H9 (cell line): ENCODE measurements around the gene WWC1. TPM values are rescaled to one million over a fixed set of nuclear protein-coding genes. Genes with fewer than 3 reads are reported as not detected.

Experiments used
- DNase-seq: peaks from one replicate; pipeline ENCODE4 v3.0.0-alpha.2; 2017
- H2AFZ ChIP-seq: one replicate; pipeline ENCODE4 v1.6.1; 2013; ENCODE audit warnings: mild to moderate bottlenecking, low read length, control low read depth, moderate library complexity
- H2AK5ac ChIP-seq: 2 replicates; pipeline ENCODE4 v1.6.1; 2013; ENCODE audit warnings: low read length, control low read depth, mixed read lengths; ENCODE audit not compliant: insufficient read length
- H2BK120ac ChIP-seq: one replicate; pipeline ENCODE4 v1.6.1; 2013; ENCODE audit warnings: low read depth, mild to moderate bottlenecking, low read length, control low read depth, inconsistent platforms; ENCODE audit not compliant: poor library complexity, severe bottlenecking
- H2BK12ac ChIP-seq: 2 replicates; pipeline ENCODE4 v1.6.1; 2013; ENCODE audit warnings: low read length, control low read depth, mixed read lengths, low read depth; ENCODE audit not compliant: insufficient read length
- H2BK15ac ChIP-seq: 2 replicates; pipeline ENCODE4 v1.6.1; 2013; ENCODE audit warnings: low read depth, low read length, control low read depth
- H2BK20ac ChIP-seq: one replicate; pipeline ENCODE4 v1.6.1; 2013; ENCODE audit warnings: low read depth, mild to moderate bottlenecking, low read length, control low read depth, inconsistent platforms; ENCODE audit not compliant: poor library complexity, severe bottlenecking
- H2BK5ac ChIP-seq: 2 replicates; pipeline ENCODE4 v1.6.1; 2013; ENCODE audit warnings: low read length, control low read depth, mixed read lengths; ENCODE audit not compliant: insufficient read length
- H3K14ac ChIP-seq: 2 replicates; pipeline ENCODE4 v1.6.1; 2013; ENCODE audit warnings: low read length, control low read depth; ENCODE audit not compliant: insufficient read depth
- H3K18ac ChIP-seq: 2 replicates; pipeline ENCODE4 v1.6.1; 2013; ENCODE audit warnings: low read depth, mild to moderate bottlenecking, mixed read lengths, low read length, control low read depth; ENCODE audit not compliant: insufficient read length
- H3K23ac ChIP-seq: 2 replicates; pipeline ENCODE4 v1.6.1; 2013; ENCODE audit warnings: low read length, control low read depth, mixed read lengths, low read depth; ENCODE audit not compliant: insufficient read length
- H3K23me2 ChIP-seq: 2 replicates; pipeline ENCODE4 v1.6.1; 2013; ENCODE audit warnings: low read depth, mild to moderate bottlenecking, mixed read lengths, low read length, control low read depth; ENCODE audit not compliant: insufficient read length, poor library complexity, severe bottlenecking
- H3K27ac ChIP-seq: 2 replicates; pipeline ENCODE4 v1.5.1; 2013; ENCODE audit warnings: low read length, control low read depth, mixed read lengths, low read depth; ENCODE audit not compliant: insufficient read length
- H3K27me3 ChIP-seq: 2 replicates; pipeline ENCODE4 v1.6.1; 2013; ENCODE audit warnings: low read length, control low read depth, inconsistent platforms; ENCODE audit not compliant: insufficient read depth
- H3K4ac ChIP-seq: 2 replicates; pipeline ENCODE4 v1.6.1; 2013; ENCODE audit warnings: low read depth, mild to moderate bottlenecking, control low read depth, inconsistent platforms, low read length, moderate library complexity
- H3K4me1 ChIP-seq: 2 replicates; pipeline ENCODE4 v1.6.1; 2013; ENCODE audit warnings: low read length, control low read depth, inconsistent platforms; ENCODE audit not compliant: insufficient read depth
- H3K4me2 ChIP-seq: 2 replicates; pipeline ENCODE4 v1.6.1; 2013; ENCODE audit warnings: low read length, control low read depth, mixed read lengths; ENCODE audit not compliant: insufficient read length, insufficient read depth
- H3K56ac ChIP-seq: 2 replicates; pipeline ENCODE4 v1.6.1; 2013; ENCODE audit warnings: low read depth, mild to moderate bottlenecking, mixed read lengths, low read length, control low read depth; ENCODE audit not compliant: insufficient read length
- H3K79me1 ChIP-seq: 2 replicates; pipeline ENCODE4 v1.6.1; 2013; ENCODE audit warnings: low read depth, mild to moderate bottlenecking, moderate library complexity, low read length, control low read depth, inconsistent platforms; ENCODE audit not compliant: insufficient read depth, poor library complexity, severe bottlenecking
- H3K79me2 ChIP-seq: 2 replicates; pipeline ENCODE4 v1.6.1; 2013; ENCODE audit warnings: low read length, control low read depth, inconsistent platforms; ENCODE audit not compliant: insufficient read depth
- H3K9ac ChIP-seq: 2 replicates; pipeline ENCODE4 v1.6.1; 2013; ENCODE audit warnings: low read length, control low read depth, mixed read lengths; ENCODE audit not compliant: insufficient read length; ENCODE audit errors: extremely low read depth
- H3K9me3 ChIP-seq: one replicate; pipeline ENCODE4 v1.6.1; 2013; ENCODE audit warnings: low read depth, low read length, inconsistent platforms; ENCODE audit not compliant: control insufficient read depth
- H3T11ph ChIP-seq: one replicate; pipeline ENCODE4 v1.6.1; 2013; ENCODE audit warnings: mild to moderate bottlenecking, low read length, control low read depth, inconsistent platforms
- H4K20me1 ChIP-seq: one replicate; pipeline ENCODE4 v1.6.1; 2013; ENCODE audit not compliant: control insufficient read depth, insufficient read length, insufficient read depth
- H4K5ac ChIP-seq: 2 replicates; pipeline ENCODE4 v1.6.1; 2013; ENCODE audit warnings: low read depth, mild to moderate bottlenecking, mixed read lengths, low read length, control low read depth; ENCODE audit not compliant: insufficient read length
- H4K8ac ChIP-seq: replicated peaks from 2 replicates; pipeline ENCODE4 v1.6.1; 2013; ENCODE audit warnings: low read length, control low read depth, mixed read lengths, low read depth; ENCODE audit not compliant: insufficient read length
- H4K91ac ChIP-seq: 2 replicates; pipeline ENCODE4 v1.6.1; 2013; ENCODE audit warnings: low read depth, mild to moderate bottlenecking, moderate library complexity, mixed read lengths, low read length, control low read depth; ENCODE audit not compliant: insufficient read length
- H3K27ac Mint-ChIP-seq, 3 experiments: 2 replicates in 2 of 3; 3 replicates in 1 of 3; pipeline ENCODE4 v1.8.0; 2020 to 2021; ENCODE audit warnings: mixed read lengths in 3 of 3, mild to moderate bottlenecking in 1 of 3, moderate library complexity in 1 of 3
- H3K27me3 Mint-ChIP-seq: 2 replicates; pipeline ENCODE4 v1.8.0; 2021; ENCODE audit warnings: low read depth, mild to moderate bottlenecking, moderate library complexity, mixed read lengths
- H3K36me3 Mint-ChIP-seq, 3 experiments: 2 replicates in 2 of 3; 3 replicates in 1 of 3; pipeline ENCODE4 v1.8.0; 2020 to 2021; ENCODE audit warnings: low read depth in 3 of 3, mixed read lengths in 3 of 3; ENCODE audit not compliant: insufficient read depth in 1 of 3
- H3K4me1 Mint-ChIP-seq, 2 experiments: 2 replicates each; pipeline ENCODE4 v1.8.0; 2020; ENCODE audit warnings: mixed read lengths in 2 of 2
- H3K4me3 Mint-ChIP-seq, 2 experiments: 2 replicates in 1 of 2; 3 replicates in 1 of 2; pipeline ENCODE4 v1.8.0; 2020 to 2021; ENCODE audit warnings: mild to moderate bottlenecking in 2 of 2, mixed read lengths in 2 of 2, moderate library complexity in 1 of 2
- H3K9me3 Mint-ChIP-seq, 2 experiments: 2 replicates in 1 of 2; 3 replicates in 1 of 2; pipeline ENCODE4 v1.8.0; 2020; ENCODE audit warnings: mild to moderate bottlenecking in 2 of 2, mixed read lengths in 2 of 2, moderate library complexity in 1 of 2
- CTCF ChIP-seq: fragments of 200-600 bp; sonication (generic); conservative IDR thresholded peaks from 3 replicates; pipeline ENCODE4 v1.8.0; 2021; ENCODE audit warnings: antibody characterized with exemption, mild to moderate bottlenecking
- WGBS: extraction: QIAGEN DNeasy Blood & Tissue Kit; methylation state at CpG from one replicate; pipeline ENCODE4 v1.1.7; 2013; ENCODE audit warnings: missing lambda C conversion rate, low lambda C conversion rate, mixed read lengths; ENCODE audit not compliant: insufficient read length; ENCODE audit errors: extremely low coverage; 5-methylcytosine and 5-hydroxymethylcytosine counted together
- total RNA-seq: library from RNA; stranded (reverse); gene quantifications from 2 replicates; pipeline ENCODE4 v1.2.1, GENCODE V29; 2021

WWC1 gene
- total RNA-seq, 1 experiment from 2014 or later = 28.2 TPM

- no peak overlapping the region for H3K56ac ChIP-seq
- H4K8ac ChIP-seq = no peak overlapping the region
- no peak overlapping the region for H2AFZ ChIP-seq
- H3K27me3 ChIP-seq = no peaks in the 10 kb centered on the region
- H3K14ac ChIP-seq = no peak overlapping the region
- no peak overlapping the region for H3K4ac ChIP-seq
- no peak overlapping the region for H2AK5ac ChIP-seq
- no peak overlapping the region for H3K4me2 ChIP-seq
- no peak overlapping the region for H2BK5ac ChIP-seq
- no peak overlapping the region for H3K27ac ChIP-seq
- no peak overlapping the region for H3K27ac Mint-ChIP-seq
- DNase-seq = no peak
- H3K4me1 ChIP-seq = no peaks in the 10 kb centered on the region
- no peaks in the 10 kb centered on the region for H3K9me3 Mint-ChIP-seq
- H3K27me3 Mint-ChIP-seq = no peaks in the 10 kb centered on the region
- TF ChIP-seq CTCF = no peak
- no peak overlapping the region for H3K18ac ChIP-seq
- H3K23ac ChIP-seq = no peak overlapping the region
- no CpG with 5 or more reads among the region's 9 CpGs for WGBS
- H3K9ac ChIP-seq = no peak overlapping the region
- no peak overlapping the region for H2BK20ac ChIP-seq
- H3K4me3 Mint-ChIP-seq = no peak overlapping the region
- no peak overlapping the region for H2BK12ac ChIP-seq
- H2BK15ac ChIP-seq = no peak overlapping the region
- H3T11ph ChIP-seq = no peak overlapping the region
- H3K79me2 ChIP-seq = no peaks in the 10 kb centered on the region
- H2BK120ac ChIP-seq = no peak overlapping the region
- H4K20me1 ChIP-seq = no peaks in the 10 kb centered on the region
- H4K91ac ChIP-seq = no peak overlapping the region
- H3K23me2 ChIP-seq = no peaks in the 10 kb centered on the region
- no peaks in the 10 kb centered on the region for H3K79me1 ChIP-seq
- H3K4me1 Mint-ChIP-seq = 0 out of 4 replicates have a peak, but pooled peaks cover 0 to 4% of the 10 kb centered on the region in 2 experiments
- H4K5ac ChIP-seq = no peak overlapping the region
- H3K9me3 ChIP-seq = no peaks in the 10 kb centered on the region
- H3K36me3 Mint-ChIP-seq = peaks cover 1 to 22% (median 9%) of the 10 kb centered on the region in 3 experiments; a peak in 5 of 7 replicates
These were observed 132.0 kb downstream of the WWC1 start for GRCh38 chr5:168423478-168423877.
